Mucosa of descending colon (tissue), 3 donors: ENCODE measurements around the gene BRF1. TPM values are rescaled to one million over a fixed set of nuclear protein-coding genes. Genes with fewer than 3 reads are reported as not detected.

Source experiments
- ATAC-seq: fragments of 200-7000 bp; cut with Tn5 transposase; one replicate; pipeline ENCODE4 v1.9.1; 2020; ENCODE audit warnings: mild to moderate bottlenecking, moderate library complexity
- DNase-seq, 3 donors: peaks; one replicate each; pipeline ENCODE4 v3.0.0-alpha.2; 2020
- H3K36me3 ChIP-seq: fragments of 200-600 bp; one replicate; pipeline ENCODE4 v1.8.0; 2021; ENCODE audit warnings: low read depth, mild to moderate bottlenecking
- H3K4me1 ChIP-seq: fragments of 200-600 bp; one replicate; pipeline ENCODE4 v1.8.0; 2021; ENCODE audit warnings: low read depth, mild to moderate bottlenecking
- H3K4me3 ChIP-seq: fragments of 200-600 bp; one replicate; pipeline ENCODE4 v1.8.0; 2021; ENCODE audit warnings: mild to moderate bottlenecking
- H3K9me3 ChIP-seq: fragments of 200-600 bp; one replicate; pipeline ENCODE4 v1.8.0; 2021; ENCODE audit warnings: mild to moderate bottlenecking
- CTCF ChIP-seq: fragments of 200-600 bp; IDR thresholded peaks from one replicate; pipeline ENCODE4 v1.8.0; 2022; ENCODE audit warnings: antibody characterized with exemption, mild to moderate bottlenecking
- intact Hi-C, 2 donors: fragments of 100-400 bp; cut with DNase I in 1 of 2; cut with micrococcal nuclease in 1 of 2; formaldehyde crosslinking; loops; one replicate each; pipeline versions ENCODE4 v1.11.0 to v1.11.1; 2022; cut with DNase I, micrococcal nuclease
- total RNA-seq, 3 donors: library from RNA; stranded (reverse); fragmentation: NEBNext Ultra II Directional in 2 of 3; extraction: Animal tissue kit (Norgen Biotek cat#: 25700) in 2 of 3; gene quantifications; one replicate each; pipeline versions ENCODE4 v1.2.1 to v1.2.4, GENCODE V29; 2021 to 2023
- donor health status: DM: no; HTN: no; CAD: no; lungs with moderate emphysema.
- donor health status: DM: no; HTN: no; CAD: no.
- donor health status: DM: no; HTN: yes; CAD: no.

Gene BRF1
- total RNA-seq, 3 donors from 2014 or later = 27.4 to 40.1 (median 34.2) TPM

DNA sequence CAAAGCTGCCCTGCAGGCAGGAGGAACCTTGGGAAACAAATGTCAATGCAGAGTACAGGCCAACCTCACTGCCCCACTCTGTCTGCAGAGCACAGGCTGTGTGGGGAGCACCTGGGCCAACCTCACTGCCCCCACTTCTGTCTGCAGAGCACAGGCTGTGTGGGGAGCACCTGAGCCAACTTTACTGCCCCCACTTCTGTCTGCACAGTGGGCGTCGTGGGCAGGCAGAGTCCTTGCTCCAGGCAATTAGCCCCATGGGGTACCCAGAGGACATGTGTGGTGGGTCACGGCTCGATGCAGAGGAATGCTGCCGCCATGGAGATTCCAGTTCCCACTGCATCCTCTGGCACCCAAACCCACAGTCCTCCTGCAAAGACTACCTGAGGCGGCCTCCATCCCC is 26.2 kb downstream of the BRF1 start:
- H3K4me1 ChIP-seq = peaks cover 6% of the 10 kb centered on the region
- TF ChIP-seq CTCF = no peak
- H3K36me3 ChIP-seq = no peaks in the 10 kb centered on the region
- intact Hi-C loops = no loop called here
- DNase-seq (no peak), ATAC-seq (no peak)
- no peak overlapping the region for H3K4me3 ChIP-seq
- no peaks in the 10 kb centered on the region for H3K9me3 ChIP-seq

DNA sequence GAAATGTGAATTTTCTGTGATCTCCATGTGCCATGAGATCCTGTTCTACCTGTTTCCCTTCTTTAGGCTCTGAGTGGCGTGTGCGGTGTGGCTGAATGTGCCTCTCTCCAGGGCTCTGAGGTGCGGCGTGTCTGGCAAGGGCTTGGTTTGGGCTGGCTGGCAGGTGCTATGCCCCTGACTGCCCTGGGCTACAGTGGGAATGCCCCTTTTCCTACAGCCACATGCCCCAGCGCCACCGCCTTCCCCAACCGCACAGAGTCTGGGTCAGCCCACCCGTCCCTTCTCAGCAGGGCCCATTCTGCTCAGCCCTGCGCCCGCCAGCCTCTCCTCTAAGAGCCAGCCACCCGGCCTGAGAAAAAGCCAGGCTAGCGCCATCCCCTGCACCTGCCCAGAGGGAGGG is 27.7 kb downstream of the BRF1 start:
- no peaks in the 10 kb centered on the region for H3K4me1 ChIP-seq
- no peak for TF ChIP-seq CTCF
- no peak overlapping the region for H3K4me3 ChIP-seq
- DNase-seq = peak in 1 of 3 donors; percentile 42
- peak; percentile 15 for ATAC-seq
- H3K36me3 ChIP-seq = no peaks in the 10 kb centered on the region
- H3K9me3 ChIP-seq = no peaks in the 10 kb centered on the region
- intact Hi-C loops = no loop called here

DNA sequence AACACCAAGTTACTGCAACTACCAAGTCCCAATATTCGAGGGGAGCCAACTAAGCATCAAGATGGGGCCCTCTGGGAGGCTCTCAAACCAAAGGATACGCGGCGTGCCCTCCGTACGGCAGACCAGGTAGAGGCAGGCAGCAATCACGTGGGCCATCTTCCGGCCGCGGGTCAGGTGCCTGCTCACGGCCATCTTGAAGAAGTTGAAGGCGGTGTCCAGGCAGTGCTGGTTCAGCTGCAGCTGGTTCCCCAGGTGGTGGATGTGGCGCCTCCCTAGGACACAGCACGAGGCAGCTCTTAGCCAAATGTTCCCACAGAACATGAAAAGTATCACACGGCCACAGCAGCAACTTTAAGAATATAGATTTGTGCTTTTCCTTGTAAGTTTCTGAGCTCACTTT is 28.2 kb downstream of the BRF1 start:
- Histone ChIP-seq H3K36me3 (no peaks in the 10 kb centered on the region), H3K4me3 (no peak overlapping the region), H3K9me3 (no peaks in the 10 kb centered on the region), H3K4me1 (no peaks in the 10 kb centered on the region)
- no peak for TF ChIP-seq CTCF
- intact Hi-C loops = no loop called here
- DNase-seq (peak in 1 of 3 donors; percentile 30), ATAC-seq (peak; percentile 13)

GRCh38 chr14:105271224-105271890 is 29.4 kb downstream of the BRF1 start:
- intact Hi-C loops = no loop called here
- ATAC-seq = no peak
- Histone ChIP-seq H3K4me1 (no peaks in the 10 kb centered on the region), H3K9me3 (no peaks in the 10 kb centered on the region), H3K36me3 (no peaks in the 10 kb centered on the region), H3K4me3 (no peak overlapping the region)
- TF ChIP-seq CTCF = no peak
- peak in 1 of 3 donors; percentile 38 for DNase-seq

- Histone ChIP-seq H3K4me1 (no peaks in the 10 kb centered on the region), H3K36me3 (no peaks in the 10 kb centered on the region), H3K9me3 (no peaks in the 10 kb centered on the region), H3K4me3 (no peak overlapping the region)
- DNase-seq (peak in 1 of 3 donors; percentile 40), ATAC-seq (no peak)
- no peak for TF ChIP-seq CTCF
- intact Hi-C loops = no loop called here
Measured at GRCh38 chr14:105269405-105269804, 31.4 kb downstream of the BRF1 start.
